Ovary (tissue), 9 donors: ENCODE measurements around the gene PTPRJ. TPM values are rescaled to one million over a fixed set of nuclear protein-coding genes. Genes with fewer than 3 reads are reported as not detected.

Experiments
- DNase-seq, 5 donors: peaks; one replicate each; pipeline ENCODE4 v3.0.0-alpha.2; 2019 to 2020
- H3K27ac ChIP-seq, 2 donors: fragments of 200-600 bp; one replicate each; pipeline versions ENCODE4 v1.5.1 to v1.8.0; 2019 to 2022
- H3K27me3 ChIP-seq: fragments of 200-600 bp; one replicate; pipeline ENCODE4 v1.8.0; 2022
- H3K36me3 ChIP-seq: fragments of 200-600 bp; sonication (generic); one replicate; pipeline ENCODE4 v1.5.1; 2019
- H3K4me1 ChIP-seq: one replicate; pipeline ENCODE4 v1.8.1; 2013; ENCODE audit warnings: mild to moderate bottlenecking, moderate library complexity; ENCODE audit not compliant: insufficient read depth
- H3K4me3 ChIP-seq: fragments of 200-600 bp; sonication (generic); one replicate; pipeline ENCODE4 v1.5.1; 2017
- H3K9me3 ChIP-seq, 2 donors: fragments of 200-600 bp in 1 of 2; sonication (generic) in 1 of 2; one replicate each; pipeline versions ENCODE4 v1.5.1 to v1.8.1; 2013 to 2019; ENCODE audit warnings: mild to moderate bottlenecking in 1 of 2, moderate library complexity in 1 of 2
- EP300 ChIP-seq: sonication (generic); formaldehyde crosslinking; IDR thresholded peaks from one replicate; pipeline ENCODE4 v1.6.1; 2017; ENCODE audit warnings: antibody characterized with exemption
- POLR2A ChIP-seq: fragments of 450-650 bp; IDR thresholded peaks from one replicate; pipeline ENCODE4 v1.6.1; 2017; ENCODE audit warnings: antibody characterized with exemption, mild to moderate bottlenecking, moderate library complexity
- WGBS, 3 donors: extraction: QIAGEN DNeasy Blood & Tissue Kit in 1 of 3; methylation state at CpG; one replicate each; pipeline versions ENCODE4 v1.1.5 to v1.1.7; 2013 to 2017; 5-methylcytosine and 5-hydroxymethylcytosine counted together
- intact Hi-C, 4 donors: fragments of 100-400 bp; cut with DNase I; formaldehyde crosslinking; loops; one replicate each; pipeline versions ENCODE4 v1.11.0 to v1.15.1; 2022 to 2023
- polyA plus RNA-seq, 2 donors: library from polyadenylated mRNA; stranded (reverse); fragments of 200-250 nt in 1 of 2; fragments of 350-450 nt in 1 of 2; fragmentation: Illumina TruSeq in 1 of 2; extraction: RNeasy Lipid Tissue Mini Kit (QIAGEN cat#74804) in 1 of 2; gene quantifications; one replicate each; pipeline ENCODE4 v1.2.3, GENCODE V29; 2013 to 2014
- total RNA-seq, 7 donors: library from RNA; depleted of rRNA in 2 of 7; stranded (reverse); fragments of >200 nt in 2 of 7; fragmentation: NEBNext Ultra II Directional in 3 of 7; extraction: Animal tissue kit (Norgen Biotek cat#: 25700) in 3 of 7; gene quantifications; one replicate each; pipeline versions ENCODE4 v1.1.0 to v1.2.4, GENCODE V29; 2016 to 2023
- TF ChIP-seq, protein P1 (sequence below), 3 donors: fragments of 450-650 bp in 2 of 3; fragments of 200-600 bp in 1 of 3; IDR thresholded peaks; one replicate each; pipeline versions ENCODE4 v1.5.1 to v1.8.0; 2016 to 2022; ENCODE audit warnings: antibody characterized with exemption in 3 of 3, mild to moderate bottlenecking in 1 of 3
- donor health status: DM: no; HTN: no; CAD: no; lungs with moderate emphysema.
- donor health status: DM: no; HTN: no; CAD: no.
- donor health status: Bipolar disorder and iron deficiency.
- donor health status: DM: yes; HTN: yes; CAD: no.
- donor health status: DM: no; HTN: no; CAD: no.
- donor health status: DM: yes; HTN: yes; CAD: no.

PTPRJ gene
- total and polyA plus RNA-seq, 9 donors, result 1.6 to 16.1 (median 5.5) TPM

DNA sequence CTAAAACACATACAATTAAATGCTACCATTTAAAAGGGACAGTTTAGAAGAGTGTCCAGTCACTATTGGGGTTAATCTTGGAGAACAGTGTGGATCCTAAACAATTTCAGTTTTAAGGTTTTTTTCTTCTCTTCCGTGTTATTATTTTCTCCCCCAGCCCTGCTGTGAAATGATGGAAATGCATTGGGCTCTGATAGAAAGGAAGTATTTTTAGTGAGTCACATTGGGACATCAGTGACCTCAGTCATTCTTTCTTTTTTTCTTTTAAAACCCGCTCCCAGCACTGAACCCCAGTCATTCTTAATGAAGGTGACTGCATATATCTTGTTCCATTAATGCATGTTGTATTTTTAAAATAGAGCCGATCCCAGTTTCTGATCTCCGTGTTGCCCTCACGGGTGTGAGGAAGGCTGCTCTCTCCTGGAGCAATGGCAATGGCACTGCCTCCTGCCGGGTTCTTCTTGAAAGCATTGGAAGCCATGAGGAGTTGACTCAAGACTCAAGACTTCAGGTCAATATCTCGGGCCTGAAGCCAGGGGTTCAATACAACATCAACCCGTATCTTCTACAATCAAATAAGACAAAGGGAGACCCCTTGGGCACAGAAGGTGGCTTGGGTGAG, 143.0 kb downstream of the PTPRJ start:
- Histone ChIP-seq H3K4me3 (no peak overlapping the region), H3K36me3 (no peaks in the 10 kb centered on the region), H3K4me1 (no peaks in the 10 kb centered on the region), H3K9me3 (no peaks in the 10 kb centered on the region), H3K27ac (no peak overlapping the region), H3K27me3 (no peaks in the 10 kb centered on the region)
- 85 to 91% (median 90%) methylated on average over 8 of the region's 8 CpGs for WGBS, 3 donors
- TF ChIP-seq, protein P1, sequence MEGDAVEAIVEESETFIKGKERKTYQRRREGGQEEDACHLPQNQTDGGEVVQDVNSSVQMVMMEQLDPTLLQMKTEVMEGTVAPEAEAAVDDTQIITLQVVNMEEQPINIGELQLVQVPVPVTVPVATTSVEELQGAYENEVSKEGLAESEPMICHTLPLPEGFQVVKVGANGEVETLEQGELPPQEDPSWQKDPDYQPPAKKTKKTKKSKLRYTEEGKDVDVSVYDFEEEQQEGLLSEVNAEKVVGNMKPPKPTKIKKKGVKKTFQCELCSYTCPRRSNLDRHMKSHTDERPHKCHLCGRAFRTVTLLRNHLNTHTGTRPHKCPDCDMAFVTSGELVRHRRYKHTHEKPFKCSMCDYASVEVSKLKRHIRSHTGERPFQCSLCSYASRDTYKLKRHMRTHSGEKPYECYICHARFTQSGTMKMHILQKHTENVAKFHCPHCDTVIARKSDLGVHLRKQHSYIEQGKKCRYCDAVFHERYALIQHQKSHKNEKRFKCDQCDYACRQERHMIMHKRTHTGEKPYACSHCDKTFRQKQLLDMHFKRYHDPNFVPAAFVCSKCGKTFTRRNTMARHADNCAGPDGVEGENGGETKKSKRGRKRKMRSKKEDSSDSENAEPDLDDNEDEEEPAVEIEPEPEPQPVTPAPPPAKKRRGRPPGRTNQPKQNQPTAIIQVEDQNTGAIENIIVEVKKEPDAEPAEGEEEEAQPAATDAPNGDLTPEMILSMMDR (IDR thresholded peaks at IDR 0.05), result no peak
- TF ChIP-seq POLR2A, result no peak
- TF ChIP-seq EP300, result no peak
- no peak for DNase-seq
- intact Hi-C loops, result no loop called here

DNA sequence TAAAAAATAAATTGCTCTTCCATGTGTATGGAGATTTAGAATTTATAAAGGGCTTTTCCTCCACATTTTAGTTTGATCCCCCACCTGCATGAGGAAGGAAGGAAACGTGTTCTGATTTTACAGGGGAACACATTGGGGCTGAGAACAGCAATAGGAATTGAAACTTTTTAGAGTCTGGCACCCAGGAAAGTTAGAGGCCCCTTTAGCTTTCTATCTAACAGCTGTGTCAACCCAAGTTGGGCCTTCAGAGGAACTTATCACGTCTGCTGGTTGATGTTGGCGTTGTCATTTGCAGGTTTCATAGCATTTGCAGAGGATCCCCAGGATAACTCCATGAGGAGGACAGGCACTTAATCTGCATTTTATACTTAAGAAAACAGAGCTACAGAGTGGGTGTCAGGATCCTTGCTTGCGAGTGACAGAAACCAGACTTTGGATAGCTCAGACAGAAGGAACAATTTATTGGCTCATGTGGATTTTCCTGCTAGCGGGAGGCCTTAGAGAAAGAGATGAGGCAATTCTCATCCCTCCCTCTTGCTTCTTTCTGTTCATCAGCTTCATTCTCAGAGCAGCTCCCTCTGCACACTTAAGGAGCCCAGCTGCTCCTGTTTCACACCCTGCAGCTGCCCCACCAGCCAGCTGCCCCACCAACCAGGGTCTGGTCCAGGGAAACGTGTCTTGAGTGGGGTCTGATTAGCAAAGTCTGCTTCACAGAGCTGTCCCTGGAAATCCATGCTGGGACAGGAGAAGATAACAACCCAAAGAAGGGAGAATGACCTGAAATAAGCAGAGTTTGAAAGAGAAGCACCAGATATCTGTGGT, 143.8 kb downstream of the PTPRJ start:
- DNase-seq, result no peak
- H3K27me3 ChIP-seq, result no peaks in the 10 kb centered on the region
- WGBS, 3 donors, result 72 to 85% (median 82%) methylated on average over 6 of the region's 6 CpGs
- no peak overlapping the region for H3K27ac ChIP-seq
- H3K36me3 ChIP-seq, result no peaks in the 10 kb centered on the region
- intact Hi-C loops, result no loop called here
- H3K4me1 ChIP-seq, result no peaks in the 10 kb centered on the region
- TF ChIP-seq EP300 (no peak), POLR2A (no peak)
- TF ChIP-seq, protein P1 (IDR thresholded peaks at IDR 0.05), result no peak
- H3K4me3 ChIP-seq, result no peak overlapping the region
- H3K9me3 ChIP-seq, result no peaks in the 10 kb centered on the region

DNA sequence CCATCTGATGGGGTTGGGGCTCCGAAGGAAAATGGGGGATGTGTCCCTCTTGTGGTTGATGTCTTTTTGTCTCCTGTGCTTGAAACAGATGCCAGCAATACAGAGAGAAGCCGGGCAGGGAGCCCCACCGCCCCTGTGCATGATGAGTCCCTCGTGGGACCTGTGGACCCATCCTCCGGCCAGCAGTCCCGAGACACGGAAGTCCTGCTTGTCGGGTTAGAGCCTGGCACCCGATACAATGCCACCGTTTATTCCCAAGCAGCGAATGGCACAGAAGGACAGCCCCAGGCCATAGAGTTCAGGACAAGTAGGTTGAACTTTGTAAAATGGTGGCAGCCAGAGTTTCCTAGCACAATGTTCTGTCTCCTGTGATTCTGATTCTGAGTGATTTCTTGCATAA, 144.5 kb downstream of the PTPRJ start:
- no peak for DNase-seq
- TF ChIP-seq, protein P1 (IDR thresholded peaks at IDR 0.05), result no peak
- TF ChIP-seq POLR2A (no peak), EP300 (no peak)
- intact Hi-C loops, result no loop called here
- WGBS, 3 donors, result 93 to 95% (median 95%) methylated on average over 11 of the region's 11 CpGs
- Histone ChIP-seq H3K36me3 (no peaks in the 10 kb centered on the region), H3K27me3 (no peaks in the 10 kb centered on the region), H3K27ac (no peak overlapping the region), H3K4me3 (no peak overlapping the region), H3K4me1 (no peaks in the 10 kb centered on the region), H3K9me3 (no peaks in the 10 kb centered on the region)

DNA sequence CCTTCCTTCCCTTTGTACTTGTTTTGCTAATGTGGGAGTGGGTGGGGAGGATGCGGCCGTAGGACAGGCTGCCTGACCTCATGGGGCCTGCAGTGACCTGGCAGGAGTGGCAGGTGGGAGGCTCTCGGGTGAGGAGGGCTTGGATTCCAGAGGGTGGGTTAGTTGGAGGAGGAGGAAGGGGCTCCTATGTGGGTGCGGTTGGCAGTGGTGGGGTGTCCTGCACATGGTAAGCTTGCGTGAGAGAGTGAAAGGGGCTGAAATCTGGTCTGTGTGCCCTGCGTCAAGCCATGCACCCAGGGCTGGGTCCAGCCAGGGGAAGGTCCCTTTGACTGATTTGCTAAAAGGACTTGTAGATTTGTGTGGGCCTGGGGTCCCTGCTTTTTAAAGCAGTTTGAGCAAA, 145.5 kb downstream of the PTPRJ start:
- Histone ChIP-seq H3K27ac (no peak overlapping the region), H3K9me3 (no peaks in the 10 kb centered on the region), H3K27me3 (no peaks in the 10 kb centered on the region), H3K4me3 (no peak overlapping the region), H3K36me3 (no peaks in the 10 kb centered on the region), H3K4me1 (no peaks in the 10 kb centered on the region)
- 83 to 92% (median 91%) methylated on average over 6 of the region's 6 CpGs for WGBS, 3 donors
- intact Hi-C loops, result no loop called here
- no peak for DNase-seq
- no peak for TF ChIP-seq EP300
- no peak for TF ChIP-seq POLR2A
